Measurements from ENCODE around the gene PLOD2. TPM values are rescaled to one million over a fixed set of nuclear protein-coding genes. Genes with fewer than 3 reads are reported as not detected.
A peak's percentile ranks its signal among the peaks of the same experiment; 100 is the strongest.

PLOD2 gene
- total and polyA plus RNA-seq, 2 donors from 2014 or later: 21.3 to 66.0 TPM

- intact Hi-C loops (cut with DNase I): no loop called here
- Histone ChIP-seq H3K4me1 (ENCODE audit: control insufficient read depth in 2 of 3, insufficient read depth in 2 of 3, low read depth in 1 of 3, low read length in 3 of 3) (no peaks in the 10 kb centered on the region), H3K4me3 (ENCODE audit: low read length in 3 of 3) (no peak overlapping the region), H3K9me3 (ENCODE audit: control insufficient read depth in 2 of 3, insufficient read depth in 1 of 3, low read length in 3 of 3) (no peaks in the 10 kb centered on the region), H3K27me3 (ENCODE audit: control insufficient read depth, insufficient read depth, low read length) (no peaks in the 10 kb centered on the region), H3K9ac (ENCODE audit: low read length in 3 of 3) (no peak overlapping the region), H3K36me3 (ENCODE audit: control insufficient read depth in 2 of 3, insufficient read depth in 3 of 3, low read length in 3 of 3) (no peaks in the 10 kb centered on the region), H3K27ac (ENCODE audit: low read depth in 2 of 2, low read length in 2 of 2) (no peak overlapping the region)
- no peak for FAIRE-seq
- DNase-seq: no peak
- TF ChIP-seq CTCF (IDR thresholded peaks at IDR 0.05; ENCODE audit: borderline replicate concordance, extremely low read depth, insufficient read depth): no peak
Measured at GRCh38 chr3:146129750-146130149, 31.2 kb downstream of the PLOD2 start.

- no peaks in the 10 kb centered on the region for H3K36me3 ChIP-seq (ENCODE audit: control insufficient read depth in 2 of 3, insufficient read depth in 3 of 3, low read length in 3 of 3)
- H3K4me3 ChIP-seq (ENCODE audit: low read length in 3 of 3): no peak overlapping the region
- no peaks in the 10 kb centered on the region for H3K4me1 ChIP-seq (ENCODE audit: control insufficient read depth in 2 of 3, insufficient read depth in 2 of 3, low read depth in 1 of 3, low read length in 3 of 3)
- TF ChIP-seq CTCF (IDR thresholded peaks at IDR 0.05; ENCODE audit: borderline replicate concordance, extremely low read depth, insufficient read depth): no peak
- H3K9ac ChIP-seq (ENCODE audit: low read length in 3 of 3): no peak overlapping the region
- no peak overlapping the region for H3K27ac ChIP-seq (ENCODE audit: low read depth in 2 of 2, low read length in 2 of 2)
- FAIRE-seq: no peak
- intact Hi-C loops (cut with DNase I): no loop called here
- no peaks in the 10 kb centered on the region for H3K9me3 ChIP-seq (ENCODE audit: control insufficient read depth in 2 of 3, insufficient read depth in 1 of 3, low read length in 3 of 3)
- no peaks in the 10 kb centered on the region for H3K27me3 ChIP-seq (ENCODE audit: control insufficient read depth, insufficient read depth, low read length)
- no peak for DNase-seq
Measured at GRCh38 chr3:146128939-146129338, 32.0 kb downstream of the PLOD2 start.

GRCh38 chr3:146128179-146128578 lies 32.8 kb downstream of the PLOD2 start:
- DNase-seq (no peak), FAIRE-seq (no peak)
- intact Hi-C loops (cut with DNase I): no loop called here
- no peaks in the 10 kb centered on the region for H3K9me3 ChIP-seq (ENCODE audit: control insufficient read depth in 2 of 3, insufficient read depth in 1 of 3, low read length in 3 of 3)
- H3K9ac ChIP-seq (ENCODE audit: low read length in 3 of 3): no peak overlapping the region
- H3K36me3 ChIP-seq (ENCODE audit: control insufficient read depth in 2 of 3, insufficient read depth in 3 of 3, low read length in 3 of 3): no peaks in the 10 kb centered on the region
- H3K27ac ChIP-seq (ENCODE audit: low read depth in 2 of 2, low read length in 2 of 2): no peak overlapping the region
- no peak for TF ChIP-seq CTCF (IDR thresholded peaks at IDR 0.05; ENCODE audit: borderline replicate concordance, extremely low read depth, insufficient read depth)
- no peak overlapping the region for H3K4me3 ChIP-seq (ENCODE audit: low read length in 3 of 3)
- H3K27me3 ChIP-seq (ENCODE audit: control insufficient read depth, insufficient read depth, low read length): no peaks in the 10 kb centered on the region
- H3K4me1 ChIP-seq (ENCODE audit: control insufficient read depth in 2 of 3, insufficient read depth in 2 of 3, low read depth in 1 of 3, low read length in 3 of 3): no peaks in the 10 kb centered on the region

- Histone ChIP-seq H3K9ac (ENCODE audit: low read length in 3 of 3) (no peak overlapping the region), H3K27ac (ENCODE audit: low read depth in 2 of 2, low read length in 2 of 2) (no peak overlapping the region), H3K27me3 (ENCODE audit: control insufficient read depth, insufficient read depth, low read length) (no peaks in the 10 kb centered on the region), H3K4me1 (ENCODE audit: control insufficient read depth in 2 of 3, insufficient read depth in 2 of 3, low read depth in 1 of 3, low read length in 3 of 3) (no peaks in the 10 kb centered on the region), H3K4me3 (ENCODE audit: low read length in 3 of 3) (no peak overlapping the region), H3K9me3 (ENCODE audit: control insufficient read depth in 2 of 3, insufficient read depth in 1 of 3, low read length in 3 of 3) (no peaks in the 10 kb centered on the region), H3K36me3 (ENCODE audit: control insufficient read depth in 2 of 3, insufficient read depth in 3 of 3, low read length in 3 of 3) (no peaks in the 10 kb centered on the region)
- intact Hi-C loops (cut with DNase I): no loop called here
- peak; percentile 94 for FAIRE-seq
- no peak for TF ChIP-seq CTCF (IDR thresholded peaks at IDR 0.05; ENCODE audit: borderline replicate concordance, extremely low read depth, insufficient read depth)
- DNase-seq: no peak
Measured at GRCh38 chr3:146125951-146126350, 35.0 kb downstream of the PLOD2 start.

Data from kidney (tissue), 14 donors.